HG03354 (cell line): ENCODE results near the gene CLEC3B.
"Not testable (repeated sequence)": the region's sequence is repeated elsewhere in the genome, so short reads cannot be mapped to it uniquely, and the experiment has no call there.

ENCODE experiments used
- ATAC-seq: cut with Tn5 transposase; IDR thresholded peaks from one replicate; pipeline ENCODE4 v1.9.1; 2021; ENCODE audit warnings: mild to moderate bottlenecking; ENCODE audit not compliant: unreplicated experiment, poor library complexity, severe bottlenecking

Gene CLEC3B, protein sequence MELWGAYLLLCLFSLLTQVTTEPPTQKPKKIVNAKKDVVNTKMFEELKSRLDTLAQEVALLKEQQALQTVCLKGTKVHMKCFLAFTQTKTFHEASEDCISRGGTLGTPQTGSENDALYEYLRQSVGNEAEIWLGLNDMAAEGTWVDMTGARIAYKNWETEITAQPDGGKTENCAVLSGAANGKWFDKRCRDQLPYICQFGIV

DNA sequence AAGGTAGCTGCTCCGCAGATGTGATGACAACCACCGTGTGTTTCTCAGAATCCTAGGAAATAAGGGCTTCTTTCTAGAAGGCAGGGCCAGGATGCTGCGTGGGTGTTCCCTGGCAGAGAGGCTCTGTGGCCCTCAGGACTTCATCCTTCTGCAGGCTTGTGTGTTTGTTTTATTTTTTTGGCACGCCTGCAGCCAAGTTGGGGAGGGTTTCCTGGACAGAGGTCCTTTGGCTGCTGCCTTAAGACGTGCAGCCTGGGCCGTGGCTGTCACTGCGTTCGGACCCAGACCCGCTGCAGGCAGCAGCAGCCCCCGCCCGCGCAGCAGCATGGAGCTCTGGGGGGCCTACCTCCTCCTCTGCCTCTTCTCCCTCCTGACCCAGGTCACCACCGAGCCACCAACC is at the start of gene CLEC3B:
TSS of gene CLEC3B (plus strand) at position 266 of the 400 bp plus-strand sequence. CDS start at position 326, 60 bp downstream.
- ATAC-seq = no peak

DNA sequence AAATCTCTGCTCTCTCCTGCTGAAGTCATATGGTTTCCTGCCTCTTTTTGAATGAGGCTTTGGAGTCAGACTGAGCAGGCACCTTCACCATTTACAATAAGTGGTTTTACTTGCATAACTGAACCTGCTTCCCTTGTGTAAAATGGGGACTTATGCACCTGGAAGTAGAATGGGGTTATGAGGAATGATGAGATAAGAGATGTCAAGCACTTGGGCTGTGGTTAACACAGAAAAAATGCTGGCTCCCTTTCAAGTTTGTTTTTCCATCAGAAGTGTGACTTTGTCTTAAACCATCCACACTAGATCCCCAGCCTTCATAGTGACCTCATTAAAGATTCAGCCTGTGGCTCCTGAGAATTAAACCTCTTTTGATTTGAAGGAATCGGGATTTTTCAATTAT is 44.9 kb upstream of the CLEC3B start:
- no peak for ATAC-seq

DNA sequence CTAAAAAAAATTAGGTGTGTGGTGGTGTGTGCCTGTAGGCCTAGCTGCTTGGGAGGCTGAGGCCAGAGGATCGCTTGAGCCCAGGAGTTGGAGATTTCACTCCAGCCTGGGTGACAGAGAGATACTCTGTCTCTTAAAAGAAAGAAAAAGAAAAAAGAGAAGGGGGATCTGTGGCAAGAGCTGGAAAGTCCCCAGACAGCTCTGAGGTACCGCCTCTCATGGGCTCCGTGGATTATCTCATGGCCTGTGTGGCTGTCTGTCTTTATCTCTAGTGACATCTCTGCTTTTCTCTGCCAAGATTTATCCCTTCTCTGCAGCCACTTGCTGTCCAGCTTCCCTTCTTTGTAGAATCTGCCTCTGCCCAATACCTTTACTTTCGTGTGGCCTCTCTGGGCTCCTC is 44.4 kb upstream of the CLEC3B start:
- no peak for ATAC-seq

DNA sequence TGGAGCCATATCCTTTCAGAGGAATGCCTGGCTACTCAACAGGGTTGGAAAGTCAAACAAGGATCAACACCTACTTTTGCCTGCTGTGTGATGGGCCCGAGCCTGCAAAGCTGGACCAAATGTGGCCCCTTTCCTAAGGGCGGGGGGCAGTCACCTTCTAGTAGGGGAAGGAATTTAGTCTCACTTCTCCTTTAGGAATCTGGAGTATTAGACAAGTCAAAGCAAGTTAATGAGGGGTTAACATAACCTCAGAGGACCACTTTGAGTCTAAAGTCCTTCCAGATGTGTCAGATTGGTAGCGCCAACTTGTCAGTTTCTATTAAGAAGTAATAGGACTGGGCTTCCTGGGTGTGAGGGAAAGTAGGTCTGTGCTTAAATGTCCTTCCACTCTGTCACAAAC is 43.3 kb upstream of the CLEC3B start:
- no peak for ATAC-seq

DNA sequence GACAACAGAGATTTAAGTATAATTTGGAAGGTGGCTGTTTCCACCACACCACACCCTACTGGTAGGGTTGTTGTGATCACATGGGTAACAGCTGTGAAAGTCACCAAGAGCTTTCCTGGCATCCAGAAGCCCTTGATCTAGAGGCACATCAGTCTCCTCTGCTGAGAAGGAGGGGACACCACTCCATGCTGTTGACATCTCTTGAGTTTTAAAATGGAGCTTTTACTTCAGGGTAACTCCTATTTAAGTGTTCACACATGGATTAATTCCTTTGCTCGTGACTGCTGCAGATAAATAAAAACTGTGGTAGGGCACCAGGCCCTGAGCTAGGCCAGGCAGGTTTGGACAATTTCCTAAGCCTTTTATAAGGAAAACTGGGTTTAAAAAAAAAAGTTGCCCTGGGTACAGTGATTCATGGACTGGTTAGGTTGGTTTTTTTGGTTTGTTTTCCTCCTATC is 42.6 kb upstream of the CLEC3B start:
- ATAC-seq = no peak

DNA sequence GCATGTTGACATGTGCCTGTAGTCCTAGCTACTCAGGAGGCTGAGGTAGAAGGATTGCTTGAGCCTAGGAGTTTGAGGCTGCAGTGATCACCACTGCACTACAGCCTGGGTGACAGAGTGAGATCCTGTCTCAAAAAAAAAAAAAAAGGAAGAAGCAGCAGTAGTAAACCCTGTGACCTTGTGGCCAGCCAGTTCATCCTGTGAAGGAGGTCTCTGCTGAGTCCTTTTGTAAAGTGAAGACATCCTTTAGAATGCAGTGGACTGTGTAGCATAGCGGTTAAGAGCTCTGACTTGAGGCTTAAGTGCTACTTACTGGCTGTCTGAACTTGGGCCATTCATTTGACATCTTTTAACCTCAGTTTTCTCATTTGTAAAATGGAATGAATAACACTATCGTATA is 41.8 kb upstream of the CLEC3B start:
- no peak for ATAC-seq

DNA sequence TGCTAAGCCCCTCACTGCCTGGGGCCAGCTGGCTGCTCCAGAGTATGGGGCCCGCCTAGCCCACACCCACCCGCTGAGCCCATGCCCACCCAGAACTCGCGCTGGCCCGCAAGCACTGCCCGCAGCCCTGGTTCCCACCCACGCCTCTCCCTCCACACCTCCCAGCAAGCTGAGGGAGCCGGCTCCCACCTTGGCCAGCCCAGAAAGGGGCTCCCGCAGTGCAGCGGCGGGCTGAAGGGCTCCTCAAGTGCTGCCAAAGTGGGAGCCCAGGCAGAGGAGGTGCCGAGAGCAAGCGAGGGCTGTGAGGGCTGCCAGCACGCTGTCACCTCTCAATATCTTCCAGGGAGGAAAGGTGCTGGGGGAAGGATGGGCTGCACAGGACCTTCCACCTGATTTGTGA is 39.8 kb upstream of the CLEC3B start:
- ATAC-seq = not testable (repeated sequence)

DNA sequence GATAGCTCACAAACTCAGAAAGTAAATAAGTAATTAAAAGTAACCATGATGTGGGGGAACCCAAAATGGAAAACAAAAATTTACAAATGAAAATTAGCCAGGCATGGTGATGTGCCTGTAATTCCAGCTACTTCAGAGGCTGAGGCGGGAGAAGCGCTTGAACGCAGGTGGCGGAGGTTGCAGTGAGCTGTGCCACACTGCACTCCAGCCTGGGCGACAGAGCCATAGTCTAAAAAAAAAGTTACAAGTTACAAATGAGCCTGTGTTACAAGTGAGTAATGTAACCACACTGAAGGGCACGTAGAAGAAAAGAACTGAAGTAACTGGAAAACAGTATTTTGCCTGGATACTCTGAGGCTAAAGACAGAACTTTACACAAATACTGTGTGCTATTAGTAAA is 38.8 kb upstream of the CLEC3B start:
- no peak for ATAC-seq

DNA sequence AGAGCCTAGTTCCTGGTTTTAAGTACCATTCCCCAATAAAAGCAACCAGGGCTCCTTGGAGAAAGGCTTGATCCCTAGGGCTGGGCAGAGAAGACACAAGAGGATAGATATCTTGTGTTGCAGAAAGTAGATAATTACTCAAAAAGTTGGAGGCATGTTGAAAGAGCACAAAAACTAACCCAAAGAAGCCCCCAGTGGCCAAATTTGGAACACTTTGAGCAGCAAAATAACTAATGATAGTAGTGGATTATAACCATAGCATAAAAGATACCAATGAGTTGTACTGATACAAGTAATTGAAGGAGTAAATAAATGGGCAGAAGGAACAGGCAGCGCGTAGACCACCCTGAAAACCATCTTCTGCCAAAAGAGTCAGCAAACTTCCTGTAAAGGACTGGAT is 38.0 kb upstream of the CLEC3B start:
- ATAC-seq = no peak

DNA sequence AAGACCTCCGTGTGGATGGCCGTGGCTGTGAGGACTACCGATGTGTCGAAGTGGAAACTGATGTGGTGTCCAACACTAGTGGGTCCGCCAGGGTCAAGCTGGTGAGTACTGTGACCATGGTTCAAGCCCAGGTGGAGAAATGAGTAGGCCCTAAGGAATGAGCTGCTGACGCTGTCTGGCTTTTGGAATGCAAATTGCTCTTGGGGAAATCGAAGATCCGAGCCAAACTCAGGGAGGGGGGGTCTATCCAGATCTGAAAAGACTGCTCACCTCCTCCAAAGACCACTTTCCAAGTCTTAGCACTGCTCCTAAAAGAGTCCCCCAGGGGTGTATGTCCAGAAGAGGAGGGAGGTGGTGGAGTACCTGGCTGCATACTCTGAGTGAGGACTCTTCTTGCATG is 37.0 kb upstream of the CLEC3B start:
- no peak for ATAC-seq

DNA sequence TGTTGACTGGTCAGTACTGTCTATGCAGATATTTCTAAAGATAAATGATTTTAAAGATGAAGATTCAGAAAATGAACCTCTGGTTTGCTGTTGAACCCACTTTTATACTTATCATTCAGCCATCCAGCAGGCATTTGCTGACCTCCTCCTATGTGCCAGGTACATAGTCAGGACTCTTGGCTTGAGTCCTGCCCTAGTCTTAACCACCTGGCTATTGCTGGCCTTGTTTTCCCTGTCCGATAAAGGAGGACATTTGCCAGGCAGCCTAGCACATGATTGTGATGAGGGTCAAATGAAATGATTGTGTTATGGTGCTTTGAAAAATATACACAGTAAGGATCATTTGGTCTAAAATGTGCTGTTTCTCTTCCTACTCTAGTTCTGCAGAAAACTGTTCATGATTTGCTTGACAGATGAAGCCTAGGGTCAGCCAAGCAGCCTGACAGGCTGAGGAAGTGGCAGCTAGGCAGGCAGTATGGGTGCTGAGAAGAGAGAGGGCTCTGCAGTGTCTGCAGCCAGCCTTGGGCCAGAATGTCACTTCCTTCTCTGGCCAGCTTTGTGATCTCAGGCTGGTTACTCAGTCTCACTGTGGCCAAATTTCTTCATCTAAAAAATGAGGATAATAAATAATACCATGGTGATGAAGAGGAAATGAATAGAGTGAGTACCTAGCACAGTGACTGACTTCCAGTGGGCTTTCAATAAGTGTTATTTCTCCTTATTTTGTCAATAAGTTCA is 36.3 kb upstream of the CLEC3B start:
- ATAC-seq = no peak

DNA sequence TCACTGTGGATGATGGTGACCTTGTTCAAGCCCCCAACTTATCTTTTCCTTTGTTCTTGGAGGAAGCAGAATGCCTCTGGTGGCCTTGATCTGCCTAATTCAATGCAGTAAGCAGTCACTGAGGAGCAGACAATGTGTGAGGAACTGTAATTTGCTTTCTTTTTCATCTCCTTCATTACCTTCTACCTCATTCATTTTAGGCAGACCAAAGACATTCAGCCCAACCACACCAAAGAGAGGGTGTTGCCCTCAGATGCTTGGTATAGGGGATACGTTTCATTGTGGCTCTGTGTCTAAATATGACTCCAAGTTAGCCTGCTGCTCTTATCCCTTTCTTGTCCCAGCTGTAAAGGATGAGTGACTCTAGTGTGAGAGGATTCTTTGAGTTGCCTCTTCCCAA is 34.8 kb upstream of the CLEC3B start:
- ATAC-seq = no peak

DNA sequence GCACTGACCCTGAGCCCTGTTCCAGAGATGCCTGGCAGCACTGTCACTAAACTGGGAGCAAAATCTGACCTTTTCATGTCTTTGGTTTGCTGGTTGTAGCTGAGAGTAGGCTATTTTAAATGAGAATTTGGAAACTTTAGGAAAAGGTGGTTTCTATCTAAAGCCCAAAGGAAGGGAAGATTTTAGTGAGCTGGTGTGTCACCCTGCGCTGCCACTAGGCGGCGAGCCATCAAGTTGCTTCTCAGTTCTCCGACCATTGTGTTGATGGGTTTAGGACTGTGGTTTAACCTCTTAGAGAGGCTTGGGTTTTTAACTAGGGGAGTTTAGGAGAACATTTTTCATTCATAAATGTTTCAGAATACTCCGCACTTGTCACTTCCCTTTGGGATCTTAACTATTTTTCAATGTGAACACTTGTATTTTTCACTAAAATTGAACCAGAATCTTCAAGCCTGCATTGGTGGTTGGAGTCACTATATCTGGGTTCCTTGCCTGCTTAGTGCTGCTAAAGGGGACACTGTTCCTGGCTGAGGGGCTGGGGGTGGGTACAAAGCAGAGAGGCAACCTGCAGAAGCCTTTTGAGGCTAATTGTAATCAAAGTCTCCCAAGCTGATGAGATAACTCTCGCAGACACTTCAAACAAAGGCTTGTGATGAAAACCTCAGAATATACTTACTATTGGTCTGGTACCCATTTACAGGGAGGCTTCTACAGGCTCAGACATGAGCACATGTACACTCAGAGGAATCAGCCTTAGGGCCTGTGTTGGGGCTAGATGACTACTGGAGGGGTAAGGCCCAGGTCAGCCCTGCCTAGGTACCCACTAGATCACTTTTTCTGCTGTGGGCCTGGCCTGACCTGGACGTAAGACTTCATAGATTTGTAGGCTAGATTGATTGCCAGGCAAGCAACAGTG is 33.3 kb upstream of the CLEC3B start:
- ATAC-seq = no peak

DNA sequence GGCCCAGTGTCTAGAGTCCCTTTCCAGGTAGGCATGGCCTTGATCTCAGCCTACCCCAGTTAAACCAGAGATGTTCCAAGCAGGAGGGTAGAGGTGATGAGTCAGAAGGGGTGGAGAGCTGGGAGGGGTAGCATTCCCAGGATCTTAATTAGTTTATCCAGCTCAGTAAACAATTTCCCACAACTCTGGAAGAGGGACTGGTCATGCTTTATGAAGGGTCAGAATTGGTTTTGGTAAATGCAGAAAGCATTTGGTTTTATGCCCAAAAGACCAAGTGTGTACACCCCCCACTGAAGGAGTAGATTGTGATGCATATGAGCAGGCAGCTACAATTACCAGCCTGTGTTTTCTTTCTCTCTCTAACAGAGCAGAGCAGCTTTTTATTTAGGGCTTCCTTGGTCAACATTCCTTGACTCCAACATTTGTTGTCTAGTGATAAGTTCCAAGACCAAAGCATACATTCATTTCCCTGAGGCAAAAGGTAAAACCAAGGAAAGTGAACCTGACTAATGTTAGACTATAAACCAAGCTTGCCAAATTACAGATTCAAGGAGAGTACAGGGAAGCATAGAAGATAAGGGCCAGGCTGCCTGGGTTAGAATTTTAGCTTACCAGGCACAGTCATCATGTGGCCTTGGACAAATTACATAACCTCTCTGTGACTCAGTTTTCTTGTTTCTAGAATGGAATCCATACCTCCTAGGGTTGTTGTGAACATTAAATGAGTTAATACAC is 32.5 kb upstream of the CLEC3B start:
- no peak for ATAC-seq

DNA sequence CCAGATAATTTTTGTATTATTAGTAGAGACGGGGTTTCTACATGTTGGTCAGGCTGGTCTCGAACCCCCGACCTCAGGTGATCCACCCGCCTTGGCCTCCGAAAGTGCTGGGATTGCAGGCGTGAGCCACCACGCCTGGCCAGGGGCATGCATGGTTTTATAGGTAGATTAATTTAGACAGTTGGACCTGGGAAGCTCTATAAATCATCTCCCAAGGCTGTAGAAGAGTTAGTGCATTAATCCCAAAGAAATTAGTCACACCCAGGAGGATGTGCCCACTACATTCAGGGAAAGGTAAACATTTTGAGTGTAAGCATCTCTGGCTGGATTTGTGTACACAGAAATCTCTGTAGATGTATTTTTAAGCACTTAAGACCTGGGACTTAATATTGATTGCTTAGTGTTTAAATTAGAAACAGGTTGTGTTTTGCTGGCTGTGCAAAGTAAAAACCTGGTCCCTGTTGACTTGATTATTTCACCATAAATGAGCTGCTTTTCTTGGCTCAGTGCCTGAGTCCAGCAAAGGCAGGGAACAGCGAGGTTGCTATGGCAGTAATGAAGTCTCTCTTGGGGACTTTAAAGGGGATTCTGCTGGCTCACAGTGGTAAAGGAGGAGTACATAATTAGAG is 30.8 kb upstream of the CLEC3B start:
- ATAC-seq = no peak

DNA sequence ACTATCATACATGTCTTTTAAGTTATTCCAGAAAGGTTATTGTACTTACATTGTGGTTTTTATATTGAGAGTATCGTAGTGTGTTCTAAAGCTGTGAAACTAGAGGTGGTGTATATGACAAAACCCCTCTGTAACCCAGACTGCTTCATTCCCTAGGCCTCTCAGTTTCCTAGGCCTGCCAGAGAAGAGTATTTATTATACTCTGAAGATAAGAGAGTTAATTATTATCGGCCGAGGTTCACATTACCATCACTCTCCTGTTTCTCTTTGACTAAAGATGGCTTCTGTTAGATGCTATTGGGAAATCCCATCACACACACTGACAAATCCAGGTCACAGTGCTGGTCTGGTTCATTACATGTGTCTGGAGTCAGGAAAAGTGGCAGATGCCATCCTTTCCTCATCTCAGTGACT is 29.5 kb upstream of the CLEC3B start:
- ATAC-seq = peak; percentile 66

DNA sequence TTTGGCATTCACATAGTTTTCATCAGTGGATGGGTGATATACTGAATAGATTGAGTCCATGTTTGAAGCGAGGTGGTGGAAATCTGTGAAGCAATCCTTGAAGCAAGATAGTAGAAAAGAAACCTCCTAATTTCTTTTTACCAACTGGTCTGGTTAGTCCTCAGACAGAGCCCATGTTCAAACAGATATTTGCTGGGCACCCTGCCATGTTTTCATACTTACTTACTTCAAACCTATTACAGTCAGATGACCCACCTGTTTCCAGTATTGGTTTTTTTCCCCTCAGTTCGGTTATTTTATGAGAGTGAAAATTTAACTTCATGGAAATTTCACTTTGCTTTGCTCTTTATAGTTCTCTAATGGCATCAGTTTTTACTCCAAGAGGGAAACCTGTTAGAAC is 26.3 kb upstream of the CLEC3B start:
- no peak for ATAC-seq

DNA sequence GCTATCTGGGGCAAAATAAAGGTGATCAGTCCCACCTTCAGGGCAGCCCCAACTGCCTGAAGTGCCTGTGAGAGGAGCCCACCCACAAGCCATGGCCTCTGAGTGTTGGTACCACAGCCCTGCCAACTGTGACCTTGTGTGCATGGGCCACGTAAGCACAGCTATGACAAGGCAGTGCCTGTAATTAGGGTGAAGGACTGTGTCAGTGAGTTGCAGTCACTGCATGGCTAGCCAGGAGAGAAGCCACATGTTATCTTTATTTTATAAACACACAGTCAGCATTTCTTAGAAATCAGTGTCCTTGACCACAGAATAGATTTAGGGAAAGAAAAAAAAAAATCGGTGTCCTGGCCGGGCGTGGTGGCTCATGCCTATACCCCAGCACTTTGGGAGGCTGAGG is 25.3 kb upstream of the CLEC3B start:
- no peak for ATAC-seq

DNA sequence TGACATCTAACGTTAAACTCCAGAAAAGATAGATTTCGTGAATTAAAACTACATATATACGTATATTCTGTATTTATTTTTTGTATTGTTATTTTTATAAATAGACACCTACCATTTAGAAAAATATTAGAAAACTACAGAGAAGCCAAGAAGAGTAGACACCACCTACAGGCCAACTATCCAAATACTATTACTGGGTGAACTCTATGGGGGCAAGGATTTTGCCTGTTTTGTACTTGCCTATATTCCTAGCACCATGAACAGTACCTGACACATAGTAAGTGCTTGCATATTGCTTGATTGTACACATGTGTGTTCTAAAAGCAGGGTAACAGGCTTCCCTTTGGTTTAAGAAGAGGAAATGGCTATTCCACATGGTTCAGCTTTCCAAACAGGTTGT is 24.4 kb upstream of the CLEC3B start:
- ATAC-seq = no peak
